A549 treated with DMSO at 1 μM for 4 hours (cell line): ENCODE measurements around the gene TMEM131. TPM values are rescaled to one million over a fixed set of nuclear protein-coding genes. Genes with fewer than 3 reads are reported as not detected.

Source experiments
- total RNA-seq: library from RNA; stranded (reverse); fragments of 200-300 nt; extraction: Qiagen RNA extraction; gene quantifications from 5 replicates; pipeline ENCODE4 v1.2.3, GENCODE V29; 2022; ENCODE audit warnings: low read depth

TMEM131 gene, protein sequence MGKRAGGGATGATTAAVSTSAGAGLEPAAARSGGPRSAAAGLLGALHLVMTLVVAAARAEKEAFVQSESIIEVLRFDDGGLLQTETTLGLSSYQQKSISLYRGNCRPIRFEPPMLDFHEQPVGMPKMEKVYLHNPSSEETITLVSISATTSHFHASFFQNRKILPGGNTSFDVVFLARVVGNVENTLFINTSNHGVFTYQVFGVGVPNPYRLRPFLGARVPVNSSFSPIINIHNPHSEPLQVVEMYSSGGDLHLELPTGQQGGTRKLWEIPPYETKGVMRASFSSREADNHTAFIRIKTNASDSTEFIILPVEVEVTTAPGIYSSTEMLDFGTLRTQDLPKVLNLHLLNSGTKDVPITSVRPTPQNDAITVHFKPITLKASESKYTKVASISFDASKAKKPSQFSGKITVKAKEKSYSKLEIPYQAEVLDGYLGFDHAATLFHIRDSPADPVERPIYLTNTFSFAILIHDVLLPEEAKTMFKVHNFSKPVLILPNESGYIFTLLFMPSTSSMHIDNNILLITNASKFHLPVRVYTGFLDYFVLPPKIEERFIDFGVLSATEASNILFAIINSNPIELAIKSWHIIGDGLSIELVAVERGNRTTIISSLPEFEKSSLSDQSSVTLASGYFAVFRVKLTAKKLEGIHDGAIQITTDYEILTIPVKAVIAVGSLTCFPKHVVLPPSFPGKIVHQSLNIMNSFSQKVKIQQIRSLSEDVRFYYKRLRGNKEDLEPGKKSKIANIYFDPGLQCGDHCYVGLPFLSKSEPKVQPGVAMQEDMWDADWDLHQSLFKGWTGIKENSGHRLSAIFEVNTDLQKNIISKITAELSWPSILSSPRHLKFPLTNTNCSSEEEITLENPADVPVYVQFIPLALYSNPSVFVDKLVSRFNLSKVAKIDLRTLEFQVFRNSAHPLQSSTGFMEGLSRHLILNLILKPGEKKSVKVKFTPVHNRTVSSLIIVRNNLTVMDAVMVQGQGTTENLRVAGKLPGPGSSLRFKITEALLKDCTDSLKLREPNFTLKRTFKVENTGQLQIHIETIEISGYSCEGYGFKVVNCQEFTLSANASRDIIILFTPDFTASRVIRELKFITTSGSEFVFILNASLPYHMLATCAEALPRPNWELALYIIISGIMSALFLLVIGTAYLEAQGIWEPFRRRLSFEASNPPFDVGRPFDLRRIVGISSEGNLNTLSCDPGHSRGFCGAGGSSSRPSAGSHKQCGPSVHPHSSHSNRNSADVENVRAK (N-terminal part only)
- 13.1 to 18.2 TPM (median 17.4 TPM) in 5 replicates for total RNA-seq

DNA sequence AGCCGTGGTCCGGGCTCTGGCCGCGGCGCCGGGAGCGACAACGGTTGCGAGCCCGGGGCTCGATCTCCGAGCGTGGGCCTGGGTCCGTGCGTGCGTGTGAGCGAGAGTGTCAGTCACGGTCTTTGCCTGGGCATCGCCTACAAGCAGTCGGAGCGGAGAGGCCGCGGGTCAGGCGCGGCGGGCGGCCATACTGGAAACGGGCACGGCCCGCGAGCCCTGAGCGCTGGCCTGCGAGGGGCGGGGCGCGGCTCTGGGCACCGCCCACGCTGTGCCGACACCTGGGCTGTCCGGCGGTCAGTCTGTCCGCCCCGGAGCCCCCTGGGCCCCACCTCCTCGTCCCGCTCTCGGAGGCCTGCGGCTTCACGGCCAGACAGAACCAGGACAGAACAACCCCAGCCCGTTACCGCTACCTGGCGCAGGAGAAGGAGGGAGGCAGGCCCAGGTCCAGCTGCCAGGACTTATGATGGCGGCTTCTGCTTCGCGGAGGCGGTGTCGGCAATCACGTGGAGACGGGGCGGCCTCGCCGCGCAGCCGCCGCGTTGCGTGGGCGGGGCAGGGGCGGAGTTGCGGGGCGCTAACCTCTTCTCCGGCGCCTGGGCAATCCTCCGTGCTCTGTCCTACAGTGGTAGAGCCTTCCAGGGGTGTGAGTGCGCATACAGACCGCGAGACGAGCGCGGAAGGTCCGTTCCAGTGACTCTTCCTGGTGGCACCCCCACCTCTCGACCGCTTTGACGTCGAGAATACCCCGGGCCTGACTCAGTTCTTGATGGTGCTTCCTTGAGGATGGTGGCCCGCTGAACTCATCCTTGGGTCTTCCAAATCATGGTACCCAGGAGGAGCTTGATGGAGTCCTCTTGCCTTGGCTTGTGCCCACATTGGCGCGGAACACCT lies at the start of gene TMEM131:
Gene TMEM131, minus strand, starts transcription at position 215 of the 891 bp plus-strand sequence. CDS start 286 bp downstream, outside the sequence.

DNA sequence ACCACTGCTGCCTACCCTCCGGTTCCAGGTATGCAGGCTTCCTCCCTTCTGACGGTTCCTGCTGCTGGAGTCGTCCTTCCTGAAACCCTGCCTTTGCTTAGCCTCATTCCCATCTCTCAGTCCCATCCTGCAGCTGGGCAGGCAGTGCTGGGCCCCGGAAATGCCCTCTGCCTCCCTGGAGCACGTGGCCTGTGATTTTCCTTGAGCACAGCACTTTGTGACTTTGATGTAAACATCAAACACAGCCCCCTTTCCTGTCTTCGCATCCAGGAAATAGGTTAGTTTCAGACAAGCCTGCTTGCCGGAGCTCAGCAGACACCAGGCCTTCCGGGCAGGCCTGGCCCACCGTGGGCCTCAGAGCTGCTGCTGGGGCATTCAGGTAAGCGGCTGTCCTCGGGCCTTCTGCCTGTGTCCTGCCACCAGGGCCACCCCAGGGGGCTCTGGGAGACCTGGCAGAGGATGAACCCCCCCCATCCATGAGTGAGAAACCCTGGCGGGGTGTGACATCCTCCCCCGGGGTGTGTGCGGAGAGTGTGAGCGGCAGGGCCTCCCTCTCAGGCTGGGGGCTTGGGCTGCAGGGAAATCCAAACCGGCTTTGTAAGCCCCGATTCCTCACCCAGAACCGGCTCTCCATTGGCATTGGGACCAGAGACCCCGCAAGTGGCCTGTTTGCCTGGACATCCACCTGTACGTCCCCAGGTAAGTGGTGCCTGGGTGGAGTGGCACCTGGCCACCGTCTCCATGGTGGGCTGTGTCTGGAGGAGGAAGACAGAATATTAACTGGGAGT lies 282.3 kb downstream of the TMEM131 start, which contains the start of gene ZAP70:
Gene ZAP70, plus strand, starts transcription at position 281 of the 788 bp plus-strand sequence. CDS start 10,461 bp downstream, outside the sequence.

Other genes starting within 250 kb of the TMEM131 start
- gene VWA3B, start 91.2 kb upstream of the TMEM131 start, total RNA-seq, result 0.10 TPM in 1 of 5 replicates, not detected in the others